ENCODE measurements around the gene GABRB1.

Gene GABRB1

GRCh38 chr4:47203593-47203992 lies 172.2 kb downstream of the GABRB1 start:
- Histone ChIP-seq H3K4me1 (ENCODE audit: insufficient read depth, low read length) (no peaks in the 10 kb centered on the region), H3K4me2 (ENCODE audit: insufficient read depth, low read length) (no peak overlapping the region), H3K79me2 (ENCODE audit: insufficient read depth, low read length) (no peaks in the 10 kb centered on the region), H3K4me3 (ENCODE audit: low read depth in 1 of 2, low read length in 2 of 2) (no peak overlapping the region), H3K9ac (ENCODE audit: low read depth, low read length) (no peak overlapping the region), H3K9me3 (ENCODE audit: insufficient read depth, low read length, severe bottlenecking) (no peaks in the 10 kb centered on the region), H2AFZ (ENCODE audit: low read depth, low read length) (no peak overlapping the region), H3K27ac (ENCODE audit: low read length) (no peak overlapping the region), H3K27me3 (ENCODE audit: insufficient read depth, low read length, poor library complexity) (no peaks in the 10 kb centered on the region), H4K20me1 (ENCODE audit: insufficient read depth, low read length) (no peaks in the 10 kb centered on the region), H3K36me3 (ENCODE audit: insufficient read depth, low read length) (no peaks in the 10 kb centered on the region)
- DNase-seq (no peak), ATAC-seq (ENCODE audit: insufficient read depth, low read depth) (no peak)
- no peak for TF ChIP-seq EZH2 (IDR thresholded peaks at IDR 0.05; ENCODE audit: borderline replicate concordance, low read depth, low read length, severe bottlenecking)
- TF ChIP-seq, protein P1, sequence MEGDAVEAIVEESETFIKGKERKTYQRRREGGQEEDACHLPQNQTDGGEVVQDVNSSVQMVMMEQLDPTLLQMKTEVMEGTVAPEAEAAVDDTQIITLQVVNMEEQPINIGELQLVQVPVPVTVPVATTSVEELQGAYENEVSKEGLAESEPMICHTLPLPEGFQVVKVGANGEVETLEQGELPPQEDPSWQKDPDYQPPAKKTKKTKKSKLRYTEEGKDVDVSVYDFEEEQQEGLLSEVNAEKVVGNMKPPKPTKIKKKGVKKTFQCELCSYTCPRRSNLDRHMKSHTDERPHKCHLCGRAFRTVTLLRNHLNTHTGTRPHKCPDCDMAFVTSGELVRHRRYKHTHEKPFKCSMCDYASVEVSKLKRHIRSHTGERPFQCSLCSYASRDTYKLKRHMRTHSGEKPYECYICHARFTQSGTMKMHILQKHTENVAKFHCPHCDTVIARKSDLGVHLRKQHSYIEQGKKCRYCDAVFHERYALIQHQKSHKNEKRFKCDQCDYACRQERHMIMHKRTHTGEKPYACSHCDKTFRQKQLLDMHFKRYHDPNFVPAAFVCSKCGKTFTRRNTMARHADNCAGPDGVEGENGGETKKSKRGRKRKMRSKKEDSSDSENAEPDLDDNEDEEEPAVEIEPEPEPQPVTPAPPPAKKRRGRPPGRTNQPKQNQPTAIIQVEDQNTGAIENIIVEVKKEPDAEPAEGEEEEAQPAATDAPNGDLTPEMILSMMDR (IDR thresholded peaks at IDR 0.05; ENCODE audit: borderline replicate concordance, extremely low read depth, low read length, poor library complexity, severe bottlenecking) = no peak

- Histone ChIP-seq H3K79me2 (ENCODE audit: insufficient read depth, low read length) (no peaks in the 10 kb centered on the region), H3K36me3 (ENCODE audit: insufficient read depth, low read length) (no peaks in the 10 kb centered on the region), H3K9me3 (ENCODE audit: insufficient read depth, low read length, severe bottlenecking) (no peaks in the 10 kb centered on the region), H3K4me2 (ENCODE audit: insufficient read depth, low read length) (no peak overlapping the region), H3K27me3 (ENCODE audit: insufficient read depth, low read length, poor library complexity) (no peaks in the 10 kb centered on the region), H3K27ac (ENCODE audit: low read length) (no peak overlapping the region), H3K9ac (ENCODE audit: low read depth, low read length) (no peak overlapping the region), H3K4me3 (ENCODE audit: low read depth in 1 of 2, low read length in 2 of 2) (no peak overlapping the region), H3K4me1 (ENCODE audit: insufficient read depth, low read length) (no peaks in the 10 kb centered on the region), H4K20me1 (ENCODE audit: insufficient read depth, low read length) (no peaks in the 10 kb centered on the region), H2AFZ (ENCODE audit: low read depth, low read length) (no peak overlapping the region)
- ATAC-seq (ENCODE audit: insufficient read depth, low read depth) (no peak), DNase-seq (no peak)
- TF ChIP-seq EZH2 (IDR thresholded peaks at IDR 0.05; ENCODE audit: borderline replicate concordance, low read depth, low read length, severe bottlenecking) = no peak
- TF ChIP-seq, protein P1 (IDR thresholded peaks at IDR 0.05; ENCODE audit: borderline replicate concordance, extremely low read depth, low read length, poor library complexity, severe bottlenecking) = no peak
These were observed 176.2 kb downstream of the GABRB1 start for GRCh38 chr4:47207555-47207954.

DNA sequence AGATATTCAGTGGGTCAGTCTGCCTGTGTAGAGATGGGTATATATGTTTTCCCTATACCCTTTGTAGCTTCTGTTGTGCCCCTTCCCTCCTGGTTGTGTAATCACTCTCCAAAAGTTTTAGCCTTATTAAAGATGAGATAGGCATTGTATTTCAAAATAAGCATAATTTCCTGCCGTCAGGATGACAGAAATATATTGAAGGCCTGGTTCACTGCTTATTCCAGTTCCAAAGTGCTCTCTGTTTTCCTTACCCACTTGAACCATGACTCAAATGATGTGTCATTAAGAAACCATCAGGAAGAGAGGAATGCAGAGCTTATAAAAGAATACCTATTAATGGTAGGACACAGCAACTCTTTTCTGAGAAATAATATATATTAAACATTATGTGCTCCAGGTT lies 178.5 kb downstream of the GABRB1 start:
- no peaks in the 10 kb centered on the region for H3K4me1 ChIP-seq (ENCODE audit: insufficient read depth, low read length)
- TF ChIP-seq, protein P1 (IDR thresholded peaks at IDR 0.05; ENCODE audit: borderline replicate concordance, extremely low read depth, low read length, poor library complexity, severe bottlenecking) = no peak
- TF ChIP-seq EZH2 (IDR thresholded peaks at IDR 0.05; ENCODE audit: borderline replicate concordance, low read depth, low read length, severe bottlenecking) = no peak
- no peak for DNase-seq

GRCh38 chr4:47210828-47211227 lies 179.5 kb downstream of the GABRB1 start:
- Histone ChIP-seq H3K9me3 (ENCODE audit: insufficient read depth, low read length, severe bottlenecking) (no peaks in the 10 kb centered on the region), H3K27me3 (ENCODE audit: insufficient read depth, low read length, poor library complexity) (no peaks in the 10 kb centered on the region), H4K20me1 (ENCODE audit: insufficient read depth, low read length) (no peaks in the 10 kb centered on the region), H2AFZ (ENCODE audit: low read depth, low read length) (no peak overlapping the region), H3K4me2 (ENCODE audit: insufficient read depth, low read length) (no peak overlapping the region), H3K27ac (ENCODE audit: low read length) (no peak overlapping the region), H3K79me2 (ENCODE audit: insufficient read depth, low read length) (no peaks in the 10 kb centered on the region), H3K9ac (ENCODE audit: low read depth, low read length) (no peak overlapping the region), H3K36me3 (ENCODE audit: insufficient read depth, low read length) (no peaks in the 10 kb centered on the region), H3K4me3 (ENCODE audit: low read depth in 1 of 2, low read length in 2 of 2) (no peak overlapping the region), H3K4me1 (ENCODE audit: insufficient read depth, low read length) (no peaks in the 10 kb centered on the region)
- ATAC-seq (ENCODE audit: insufficient read depth, low read depth) (no peak), DNase-seq (no peak)
- TF ChIP-seq, protein P1 (IDR thresholded peaks at IDR 0.05; ENCODE audit: borderline replicate concordance, extremely low read depth, low read length, poor library complexity, severe bottlenecking) = no peak
- no peak for TF ChIP-seq EZH2 (IDR thresholded peaks at IDR 0.05; ENCODE audit: borderline replicate concordance, low read depth, low read length, severe bottlenecking)

More for the DNA sequence above, 178.5 kb downstream of the GABRB1 start:
- Histone ChIP-seq H2AFZ (ENCODE audit: low read depth, low read length) (no peak overlapping the region), H3K4me2 (ENCODE audit: insufficient read depth, low read length) (no peak overlapping the region), H3K4me3 (ENCODE audit: low read depth in 1 of 2, low read length in 2 of 2) (no peak overlapping the region), H3K9me3 (ENCODE audit: insufficient read depth, low read length, severe bottlenecking) (no peaks in the 10 kb centered on the region), H3K9ac (ENCODE audit: low read depth, low read length) (no peak overlapping the region), H3K27ac (ENCODE audit: low read length) (no peak overlapping the region), H3K36me3 (ENCODE audit: insufficient read depth, low read length) (no peaks in the 10 kb centered on the region), H3K79me2 (ENCODE audit: insufficient read depth, low read length) (no peaks in the 10 kb centered on the region), H4K20me1 (ENCODE audit: insufficient read depth, low read length) (no peaks in the 10 kb centered on the region), H3K27me3 (ENCODE audit: insufficient read depth, low read length, poor library complexity) (no peaks in the 10 kb centered on the region)
- ATAC-seq (ENCODE audit: insufficient read depth, low read depth) = no peak

Measured in DND-41 (cell line).